NCI-H1105 treated with DMSO at 0.1 percent for 48 hours (cell line): ENCODE measurements around the gene CEBPZ.
"Not testable (repeated sequence)": the region's sequence is repeated elsewhere in the genome, so short reads cannot be mapped to it uniquely, and the experiment has no call there.

Source experiments
- DNase-seq: peaks from one replicate; lab custom pipeline; 2025; lab: John Stamatoyannopoulos, UW

The CEBPZ gene, protein sequence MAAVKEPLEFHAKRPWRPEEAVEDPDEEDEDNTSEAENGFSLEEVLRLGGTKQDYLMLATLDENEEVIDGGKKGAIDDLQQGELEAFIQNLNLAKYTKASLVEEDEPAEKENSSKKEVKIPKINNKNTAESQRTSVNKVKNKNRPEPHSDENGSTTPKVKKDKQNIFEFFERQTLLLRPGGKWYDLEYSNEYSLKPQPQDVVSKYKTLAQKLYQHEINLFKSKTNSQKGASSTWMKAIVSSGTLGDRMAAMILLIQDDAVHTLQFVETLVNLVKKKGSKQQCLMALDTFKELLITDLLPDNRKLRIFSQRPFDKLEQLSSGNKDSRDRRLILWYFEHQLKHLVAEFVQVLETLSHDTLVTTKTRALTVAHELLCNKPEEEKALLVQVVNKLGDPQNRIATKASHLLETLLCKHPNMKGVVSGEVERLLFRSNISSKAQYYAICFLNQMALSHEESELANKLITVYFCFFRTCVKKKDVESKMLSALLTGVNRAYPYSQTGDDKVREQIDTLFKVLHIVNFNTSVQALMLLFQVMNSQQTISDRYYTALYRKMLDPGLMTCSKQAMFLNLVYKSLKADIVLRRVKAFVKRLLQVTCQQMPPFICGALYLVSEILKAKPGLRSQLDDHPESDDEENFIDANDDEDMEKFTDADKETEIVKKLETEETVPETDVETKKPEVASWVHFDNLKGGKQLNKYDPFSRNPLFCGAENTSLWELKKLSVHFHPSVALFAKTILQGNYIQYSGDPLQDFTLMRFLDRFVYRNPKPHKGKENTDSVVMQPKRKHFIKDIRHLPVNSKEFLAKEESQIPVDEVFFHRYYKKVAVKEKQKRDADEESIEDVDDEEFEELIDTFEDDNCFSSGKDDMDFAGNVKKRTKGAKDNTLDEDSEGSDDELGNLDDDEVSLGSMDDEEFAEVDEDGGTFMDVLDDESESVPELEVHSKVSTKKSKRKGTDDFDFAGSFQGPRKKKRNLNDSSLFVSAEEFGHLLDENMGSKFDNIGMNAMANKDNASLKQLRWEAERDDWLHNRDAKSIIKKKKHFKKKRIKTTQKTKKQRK

GRCh38 chr2:37231241-37232130, at the start of gene CEBPZ, which contains the start of gene NDUFAF7:
TSS of gene CEBPZ (minus strand) at chr2:37231596. CDS start at chr2:37231567, 29 bp downstream.
TSS of gene NDUFAF7 (plus strand) at chr2:37231658. CDS start at chr2:37231706, 48 bp downstream.
- DNase-seq = peak; percentile 84

- DNase-seq = no peak
Observed at GRCh38 chr2:37276291-37276690, 44.9 kb upstream of the CEBPZ start.

GRCh38 chr2:37274359-37274965, 43.1 kb upstream of the CEBPZ start:
- no peak for DNase-seq

- DNase-seq = no peak
Observed at GRCh38 chr2:37271376-37272067, 40.1 kb upstream of the CEBPZ start.

- DNase-seq = no peak
Observed at GRCh38 chr2:37268111-37268510, 36.7 kb upstream of the CEBPZ start.

- DNase-seq = no peak
Observed at GRCh38 chr2:37267685-37268084, 36.3 kb upstream of the CEBPZ start.

GRCh38 chr2:37263839-37264238, 32.4 kb upstream of the CEBPZ start:
- no peak for DNase-seq

DNA sequence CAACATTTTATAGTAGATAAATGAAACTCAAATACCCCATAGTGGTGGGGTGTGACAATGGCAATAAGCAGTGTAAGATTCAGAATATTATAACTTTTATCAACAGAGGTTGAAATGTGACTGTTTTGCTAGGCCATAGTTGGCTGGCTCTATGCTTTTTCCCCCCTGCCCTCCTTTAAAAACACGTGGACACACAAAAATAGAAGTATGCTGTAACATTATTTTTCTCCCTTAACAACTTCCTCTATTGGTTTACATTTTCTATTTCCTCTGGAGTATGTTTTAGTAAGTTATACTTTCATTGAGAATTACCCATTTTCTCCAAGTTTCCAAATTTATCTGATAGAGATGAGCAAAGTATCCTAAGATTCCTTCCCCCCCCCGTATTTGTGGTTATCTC, 31.1 kb upstream of the CEBPZ start:
- DNase-seq = no peak

GRCh38 chr2:37250869-37251740, 19.7 kb upstream of the CEBPZ start:
- DNase-seq = no peak

DNA sequence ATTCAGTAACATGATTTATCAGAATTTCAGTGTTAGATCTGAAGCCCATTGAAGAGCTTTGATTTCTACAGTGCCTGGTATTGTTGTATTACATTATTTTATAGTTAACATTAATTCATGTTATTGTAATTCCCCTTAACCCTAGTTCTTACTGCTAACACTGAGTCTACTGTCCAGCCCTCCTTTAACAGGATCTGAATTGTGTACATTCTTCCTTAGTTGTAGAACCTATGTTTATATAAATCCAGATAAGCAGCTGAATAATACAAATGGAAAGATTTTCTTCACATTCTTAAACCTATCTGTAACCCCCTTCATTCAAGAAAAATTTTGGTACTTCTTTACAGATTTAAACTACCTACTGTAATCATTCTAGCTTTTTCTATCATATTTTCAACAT, 14.8 kb upstream of the CEBPZ start:
- no peak for DNase-seq

DNA sequence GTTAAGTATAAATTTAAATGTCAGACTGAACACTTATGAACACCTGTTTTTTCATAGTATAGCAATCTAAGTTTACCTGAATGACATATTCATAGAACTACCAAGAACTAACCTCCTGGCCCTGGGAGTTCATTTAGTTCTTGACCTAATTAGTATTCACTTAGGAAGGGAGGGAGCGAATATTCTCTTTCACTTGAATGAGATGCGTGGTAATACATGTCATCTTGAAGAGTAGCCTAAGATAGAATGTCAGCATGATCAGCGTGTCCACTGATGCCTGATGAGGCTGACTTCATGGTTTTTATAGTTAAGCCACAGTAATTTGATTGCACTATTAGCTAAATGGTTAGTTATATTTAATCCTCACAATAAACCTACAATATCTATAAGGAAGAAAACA, 13.4 kb upstream of the CEBPZ start:
- DNase-seq = no peak

- no peak for DNase-seq
Observed at GRCh38 chr2:37244017-37244416, 12.6 kb upstream of the CEBPZ start.

DNA sequence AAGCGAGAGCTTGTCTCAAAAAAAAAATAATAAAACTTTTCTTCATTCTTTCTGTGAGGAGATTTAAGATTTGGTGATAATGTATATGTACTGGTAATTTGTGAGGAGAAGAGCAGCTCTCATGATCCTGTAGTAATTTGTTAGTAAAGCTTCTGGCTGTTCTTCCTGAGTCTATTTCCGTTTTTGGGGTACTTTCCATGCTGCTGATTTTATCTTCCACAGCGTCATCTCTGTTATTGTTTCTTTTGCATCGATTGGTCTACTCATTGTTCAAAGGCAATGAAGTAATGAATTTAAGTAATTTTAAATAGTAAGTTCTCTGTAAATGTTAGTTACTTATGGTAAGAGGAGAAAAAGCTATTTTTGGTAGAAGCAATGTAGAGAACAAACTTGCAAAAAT, 12.0 kb upstream of the CEBPZ start:
- DNase-seq = no peak

DNA sequence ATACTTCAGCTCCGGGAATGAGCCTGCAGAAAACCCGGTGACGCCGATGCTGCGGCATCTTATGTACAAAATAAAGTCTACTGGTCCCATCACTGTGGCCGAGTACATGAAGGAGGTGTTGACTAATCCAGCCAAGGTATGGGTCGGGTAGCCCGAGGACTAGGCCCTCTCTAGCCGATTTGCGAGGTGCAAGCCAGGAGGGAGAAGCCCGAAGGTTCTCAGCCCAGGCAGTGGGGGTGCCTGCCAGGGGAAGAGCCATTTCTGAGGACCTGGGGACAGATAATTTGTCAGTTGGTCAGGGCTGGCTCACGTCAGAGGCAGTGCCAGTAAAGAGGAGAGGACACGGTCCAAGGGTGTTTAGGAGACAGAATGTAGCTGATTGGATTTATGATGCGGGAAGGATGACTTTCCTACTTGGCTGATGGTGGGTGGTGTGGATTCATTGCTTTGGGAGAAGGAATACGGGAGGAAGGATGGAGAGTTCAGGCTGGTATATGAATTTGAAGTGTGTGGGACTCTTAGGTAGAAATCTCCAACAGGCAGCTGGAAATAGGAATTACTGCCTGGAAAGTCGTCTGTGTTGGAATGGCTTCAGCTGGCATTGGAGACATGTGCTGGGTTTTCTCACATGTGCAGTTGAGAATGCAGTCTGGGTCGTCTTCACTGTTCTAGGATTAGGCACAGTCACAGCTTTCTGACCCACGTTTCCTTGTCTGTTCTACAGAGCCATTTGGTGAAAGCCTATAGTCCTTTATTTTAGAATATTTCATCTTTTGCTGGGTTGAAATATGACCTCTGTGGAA, 936 bp upstream of the CEBPZ start:
- DNase-seq = no peak

- peak; percentile 2 for DNase-seq
Observed at GRCh38 chr2:37230581-37230980, 815 bp downstream of the CEBPZ start.

DNA sequence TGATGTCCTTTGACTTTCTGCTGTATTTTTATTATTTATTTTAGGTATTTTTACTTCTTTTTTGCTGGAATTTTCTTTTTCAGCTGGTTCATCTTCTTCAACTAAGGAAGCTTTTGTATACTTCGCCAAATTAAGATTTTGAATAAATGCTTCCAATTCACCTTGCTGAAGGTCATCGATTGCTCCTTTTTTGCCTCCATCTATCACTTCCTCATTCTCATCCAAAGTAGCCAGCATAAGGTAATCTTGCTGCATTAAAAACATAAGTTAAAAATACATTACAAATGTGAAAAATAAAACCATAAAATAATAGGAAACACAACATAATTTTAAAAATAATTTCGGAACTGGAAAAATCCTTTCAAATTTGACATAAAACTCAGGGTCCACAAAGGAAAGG, 2.6 kb downstream of the CEBPZ start:
- no peak for DNase-seq

DNA sequence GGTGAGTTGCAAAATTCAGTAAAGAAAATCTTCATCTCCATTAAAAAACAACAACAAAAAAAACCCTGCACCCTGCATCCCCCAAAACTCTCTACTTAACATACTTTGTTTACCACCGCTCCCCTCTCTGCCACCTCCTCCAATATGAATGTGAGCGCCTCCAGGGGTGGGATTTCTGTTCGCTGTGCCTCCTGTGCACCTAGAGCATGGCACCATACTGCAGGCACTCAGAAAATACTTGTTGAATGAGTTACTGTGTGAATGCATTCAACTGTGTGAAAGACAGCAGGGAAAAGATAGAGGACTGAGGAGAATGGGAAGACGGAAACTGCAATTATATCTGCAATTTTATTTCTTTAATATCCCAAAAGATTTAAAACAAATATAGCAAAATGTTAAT, 4.5 kb downstream of the CEBPZ start:
- no peak for DNase-seq

GRCh38 chr2:37225129-37225528, 6.3 kb downstream of the CEBPZ start:
- not testable (repeated sequence) for DNase-seq

GRCh38 chr2:37224063-37224462, 7.3 kb downstream of the CEBPZ start:
- DNase-seq = no peak
